ENCODE results near the gene NCK2. TPM values are rescaled to one million over a fixed set of nuclear protein-coding genes. Genes with fewer than 3 reads are reported as not detected.

NCK2 gene
- total RNA-seq, 1 experiment from 2014 or later, result 75.4 TPM

- TF ChIP-seq ZNF416 (CRISPR knock-in tag; IDR thresholded peaks at IDR 0.05) (no peak), GRHL2 (CRISPR knock-in tag; IDR thresholded peaks at IDR 0.05; ENCODE audit: insufficient replicate concordance, severe bottlenecking) (no peak), ARID4B (CRISPR knock-in tag; IDR thresholded peaks at IDR 0.05; ENCODE audit: borderline replicate concordance) (no peak), TP53 (CRISPR knock-in tag; IDR thresholded peaks at IDR 0.05) (no peak), GTF2I (CRISPR knock-in tag; conservative IDR thresholded peaks at IDR 0.05) (no peak), RORB (CRISPR knock-in tag; IDR thresholded peaks at IDR 0.05) (no peak), ATF2 (CRISPR knock-in tag; IDR thresholded peaks at IDR 0.05; ENCODE audit: borderline replicate concordance, low read depth) (no peak), CREB1 (CRISPR knock-in tag; IDR thresholded peaks at IDR 0.05) (no peak)
Observed at GRCh38 chr2:105912081-105912480, 167.4 kb downstream of the NCK2 start (continued).

DNA sequence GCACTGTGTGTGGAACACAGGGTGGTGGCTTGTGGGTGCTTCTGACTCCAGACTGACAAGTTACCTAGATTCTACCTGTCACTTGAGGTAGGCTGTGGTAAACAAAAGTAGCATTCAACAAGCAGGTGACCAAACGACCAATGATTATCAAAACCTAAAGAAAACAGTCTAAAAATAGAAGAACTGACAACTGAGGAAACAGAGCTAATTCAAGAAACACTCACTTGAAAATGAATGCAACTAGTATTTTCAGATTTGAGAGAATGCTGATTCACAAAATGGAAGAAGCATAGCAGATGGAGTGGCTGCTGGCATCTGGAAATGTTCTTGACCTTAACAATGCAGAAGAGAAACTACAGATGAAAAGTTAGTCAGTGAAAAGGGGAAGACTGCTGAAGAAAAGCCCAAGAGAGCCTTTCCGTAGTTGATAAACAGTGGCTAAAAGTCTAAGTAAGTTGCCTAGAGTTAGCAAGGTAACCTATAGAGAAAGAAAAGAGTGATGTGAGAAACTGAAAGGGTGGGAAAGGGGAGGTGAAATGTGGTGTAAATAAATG lies 170.4 kb downstream of the NCK2 start:
- H3K9me3 Mint-ChIP-seq, result peaks cover 20% of the 10 kb centered on the region
- CTCF ChIA-PET, result no interaction called here

GRCh38 chr2:105917226-105917625 lies 172.5 kb downstream of the NCK2 start:
- ChIA-PET CTCF (interaction anchor here (1.2 kb wide), 1 partner anchor 340 kb away, joined by 4 read pairs; no protein-coding TSS in a partner anchor), POLR2A (no interaction called here)
- TF ChIP-seq FOXJ3 (CRISPR knock-in tag; IDR thresholded peaks at IDR 0.05; ENCODE audit: borderline replicate concordance) (no peak), FOXP4 (CRISPR knock-in tag; IDR thresholded peaks at IDR 0.05) (no peak), RELA (CRISPR knock-in tag; IDR thresholded peaks at IDR 0.05; ENCODE audit: borderline replicate concordance) (no peak)
- TF ChIP-seq, protein P1, sequence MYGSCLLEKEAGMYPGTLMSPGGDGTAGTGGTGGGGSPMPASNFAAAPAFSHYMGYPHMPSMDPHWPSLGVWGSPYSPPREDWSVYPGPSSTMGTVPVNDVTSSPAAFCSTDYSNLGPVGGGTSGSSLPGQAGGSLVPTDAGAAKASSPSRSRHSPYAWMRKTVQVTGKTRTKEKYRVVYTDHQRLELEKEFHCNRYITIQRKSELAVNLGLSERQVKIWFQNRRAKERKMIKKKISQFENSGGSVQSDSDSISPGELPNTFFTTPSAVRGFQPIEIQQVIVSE (CRISPR knock-in tag; IDR thresholded peaks at IDR 0.05; ENCODE audit: borderline replicate concordance), result no peak
- Mint-ChIP-seq H3K9me3 (peaks cover 36% of the 10 kb centered on the region), H3K4me1 (peaks cover 5% of the 10 kb centered on the region; the same call in 1 of the 2 replicates), H3K36me3 (peaks cover 6% of the 10 kb centered on the region; the same call in 1 of the 2 replicates), H3K27me3 (ENCODE audit: low read depth) (peaks cover 2% of the 10 kb centered on the region; the same call in 1 of the 2 replicates), H3K4me3 (no peak overlapping the region), H3K27ac (no peak overlapping the region)
- ATAC-seq (no peak; the same call in 1 of the 2 replicates), DNase-seq (ENCODE audit: low spot score) (no peak)

More for the DNA sequence above, 170.4 kb downstream of the NCK2 start:
- TF ChIP-seq ZNF416 (CRISPR knock-in tag; IDR thresholded peaks at IDR 0.05), result no peak
- no peak for TF ChIP-seq SOX15 (CRISPR knock-in tag; IDR thresholded peaks at IDR 0.05)
- TF ChIP-seq MLX (CRISPR knock-in tag; IDR thresholded peaks at IDR 0.05), result no peak
- TF ChIP-seq MAX (CRISPR knock-in tag; IDR thresholded peaks at IDR 0.05), result no peak
- TF ChIP-seq TEAD4 (CRISPR knock-in tag; IDR thresholded peaks at IDR 0.05), result no peak
- TF ChIP-seq PREB (CRISPR knock-in tag; IDR thresholded peaks at IDR 0.05; ENCODE audit: borderline replicate concordance), result no peak
- TF ChIP-seq SMAD4 (CRISPR knock-in tag; IDR thresholded peaks at IDR 0.05), result no peak
- TF ChIP-seq FOXK1 (CRISPR knock-in tag; IDR thresholded peaks at IDR 0.05), result no peak
- no peak for ATAC-seq
- Mint-ChIP-seq H3K4me1 (peaks cover 5% of the 10 kb centered on the region; the same call in 1 of the 2 replicates), H3K27me3 (ENCODE audit: low read depth) (peaks cover 2% of the 10 kb centered on the region; the same call in 1 of the 2 replicates), H3K36me3 (no peaks in the 10 kb centered on the region; the same call in 1 of the 2 replicates), H3K4me3 (no peak overlapping the region), H3K27ac (no peak overlapping the region)
- DNase-seq (ENCODE audit: low spot score), result no peak
- POLR2A ChIA-PET, result no interaction called here

All from WTC11 (cell line).